MM.1S (cell line): Measurements from ENCODE around the gene NPW.

Experiments
- DNase-seq: peaks from one replicate; pipeline ENCODE4 v3.0.0-alpha.2; 2015
- H2AFZ ChIP-seq: fragments of 300-600 bp; sonication (generic); 2 replicates; pipeline ENCODE4 v1.6.0; 2016; ENCODE audit warnings: antibody characterized with exemption, low read length
- H3F3A ChIP-seq: fragments of 300-600 bp; sonication (generic); 2 replicates; pipeline ENCODE4 v1.6.1; 2016; ENCODE audit warnings: mild to moderate bottlenecking, antibody characterized with exemption, low read length, moderate library complexity, mixed read lengths; ENCODE audit not compliant: insufficient read depth
- H3K27ac ChIP-seq: fragments of 300-600 bp; sonication (generic); 2 replicates; pipeline ENCODE4 v1.5.1; 2016; ENCODE audit warnings: mild to moderate bottlenecking, low read length
- H3K27me3 ChIP-seq: fragments of 300-600 bp; sonication (generic); replicated peaks from 2 replicates; pipeline ENCODE4 v1.6.0; 2016; ENCODE audit warnings: low read length; ENCODE audit not compliant: insufficient read depth
- H3K36me3 ChIP-seq: fragments of 300-600 bp; sonication (generic); replicated peaks from 2 replicates; pipeline ENCODE4 v1.6.1; 2016; ENCODE audit warnings: mild to moderate bottlenecking, low read length, mixed read lengths; ENCODE audit not compliant: insufficient read depth
- H3K4me1 ChIP-seq: fragments of 300-600 bp; sonication (generic); 2 replicates; pipeline ENCODE4 v1.6.1; 2016; ENCODE audit warnings: low read length, mixed read lengths
- H3K4me2 ChIP-seq: fragments of 300-600 bp; sonication (generic); 2 replicates; pipeline ENCODE4 v1.6.0; 2016; ENCODE audit warnings: low read depth, low read length
- H3K4me3 ChIP-seq: fragments of 300-600 bp; sonication (generic); 2 replicates; pipeline ENCODE4 v1.5.1; 2016; ENCODE audit warnings: low read length, mixed read lengths
- H3K79me2 ChIP-seq: fragments of 300-600 bp; sonication (generic); 2 replicates; pipeline ENCODE4 v1.6.1; 2016; ENCODE audit warnings: mixed run types, low read length, mixed read lengths
- H3K9ac ChIP-seq: fragments of 300-600 bp; sonication (generic); 2 replicates; pipeline ENCODE4 v1.6.1; 2016; ENCODE audit warnings: low read length, mixed read lengths
- H3K9me2 ChIP-seq: fragments of 300-600 bp; sonication (generic); replicated peaks from 2 replicates; pipeline ENCODE4 v1.6.1; 2016; ENCODE audit warnings: mild to moderate bottlenecking, low read length, mixed read lengths; ENCODE audit not compliant: insufficient read depth
- H3K9me3 ChIP-seq: fragments of 300-600 bp; sonication (generic); replicated peaks from 2 replicates; pipeline ENCODE4 v1.6.1; 2016; ENCODE audit warnings: mild to moderate bottlenecking, low read length, mixed read lengths; ENCODE audit not compliant: insufficient read depth
- H4K20me1 ChIP-seq: fragments of 300-600 bp; sonication (generic); 2 replicates; pipeline ENCODE4 v1.6.1; 2016; ENCODE audit warnings: mild to moderate bottlenecking, low read length, moderate library complexity, mixed read lengths; ENCODE audit not compliant: insufficient read depth
- EZH2 ChIP-seq: fragments of 300-600 bp; sonication (generic); optimal IDR thresholded peaks from 2 replicates; pipeline ENCODE3; 2017; ENCODE audit warnings: low read depth, mild to moderate bottlenecking, antibody characterized with exemption, low read length, mixed read lengths
- EZH2phosphoT487 ChIP-seq: fragments of 300-600 bp; sonication (generic); IDR thresholded peaks from 2 replicates; pipeline ENCODE4 v1.6.1; 2018; ENCODE audit warnings: antibody characterized with exemption, low read length
- TF ChIP-seq, protein P1 (sequence below): fragments of 300-600 bp; sonication (generic); IDR thresholded peaks from 2 replicates; pipeline ENCODE4 v1.5.1; 2016; ENCODE audit warnings: antibody characterized with exemption, low read length, mixed read lengths

The NPW gene

DNA sequence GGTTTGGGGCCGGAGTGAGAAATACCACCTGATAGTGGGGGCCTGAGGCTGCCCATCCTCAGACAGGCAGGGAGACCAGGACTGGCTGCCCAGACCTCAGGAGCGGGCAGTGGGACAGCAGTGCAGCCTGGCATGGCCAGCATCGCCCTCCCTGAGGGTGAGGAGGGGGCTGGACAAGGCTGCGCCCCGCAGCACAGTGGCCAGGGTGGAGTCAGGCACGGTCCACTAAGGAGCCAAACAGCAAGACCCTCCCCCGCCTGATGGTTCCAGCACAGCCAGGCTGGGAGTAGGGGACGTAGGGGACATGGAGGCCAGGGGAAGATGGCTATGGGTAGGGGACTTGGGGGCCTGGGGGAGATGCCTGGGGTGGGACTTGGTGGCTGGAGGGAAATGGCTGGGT is 13.3 kb upstream of the NPW start:
- Histone ChIP-seq H4K20me1 (peaks cover 6% of the 10 kb centered on the region; the same call in 1 of the 2 replicates), H3K4me2 (no peak overlapping the region), H3K4me1 (peaks cover 17% of the 10 kb centered on the region; the same call in 1 of the 2 replicates)

GRCh38 chr16:2007081-2007836 is 12.3 kb upstream of the NPW start:
- no peak for DNase-seq
- Histone ChIP-seq H3K36me3 (no peaks in the 10 kb centered on the region), H4K20me1 (peaks cover 6% of the 10 kb centered on the region; the same call in 1 of the 2 replicates), H2AFZ (no peak overlapping the region), H3K79me2 (peaks cover 75% of the 10 kb centered on the region), H3K27me3 (no peaks in the 10 kb centered on the region), H3F3A (no peaks in the 10 kb centered on the region), H3K4me3 (peak overlapping the region; percentile 92), H3K9me3 (no peaks in the 10 kb centered on the region), H3K27ac (peak overlapping the region; percentile 47; the same call in 1 of the 2 replicates), H3K4me1 (peaks cover 17% of the 10 kb centered on the region; the same call in 1 of the 2 replicates), H3K9me2 (no peaks in the 10 kb centered on the region), H3K4me2 (peak overlapping the region; percentile 96), H3K9ac (peak overlapping the region; percentile 89; the same call in 1 of the 2 replicates)
- TF ChIP-seq EZH2 (no peak), EZH2phosphoT487 (no peak)
- TF ChIP-seq, protein P1, sequence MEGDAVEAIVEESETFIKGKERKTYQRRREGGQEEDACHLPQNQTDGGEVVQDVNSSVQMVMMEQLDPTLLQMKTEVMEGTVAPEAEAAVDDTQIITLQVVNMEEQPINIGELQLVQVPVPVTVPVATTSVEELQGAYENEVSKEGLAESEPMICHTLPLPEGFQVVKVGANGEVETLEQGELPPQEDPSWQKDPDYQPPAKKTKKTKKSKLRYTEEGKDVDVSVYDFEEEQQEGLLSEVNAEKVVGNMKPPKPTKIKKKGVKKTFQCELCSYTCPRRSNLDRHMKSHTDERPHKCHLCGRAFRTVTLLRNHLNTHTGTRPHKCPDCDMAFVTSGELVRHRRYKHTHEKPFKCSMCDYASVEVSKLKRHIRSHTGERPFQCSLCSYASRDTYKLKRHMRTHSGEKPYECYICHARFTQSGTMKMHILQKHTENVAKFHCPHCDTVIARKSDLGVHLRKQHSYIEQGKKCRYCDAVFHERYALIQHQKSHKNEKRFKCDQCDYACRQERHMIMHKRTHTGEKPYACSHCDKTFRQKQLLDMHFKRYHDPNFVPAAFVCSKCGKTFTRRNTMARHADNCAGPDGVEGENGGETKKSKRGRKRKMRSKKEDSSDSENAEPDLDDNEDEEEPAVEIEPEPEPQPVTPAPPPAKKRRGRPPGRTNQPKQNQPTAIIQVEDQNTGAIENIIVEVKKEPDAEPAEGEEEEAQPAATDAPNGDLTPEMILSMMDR: no peak

More for the DNA sequence above, 13.3 kb upstream of the NPW start:
- Histone ChIP-seq H3K27me3 (no peaks in the 10 kb centered on the region), H3K27ac (no peak overlapping the region), H3K9ac (no peak overlapping the region), H3K9me2 (no peaks in the 10 kb centered on the region), H3K4me3 (no peak overlapping the region), H3K9me3 (no peaks in the 10 kb centered on the region), H2AFZ (no peak overlapping the region), H3K79me2 (peaks cover 75% of the 10 kb centered on the region), H3K36me3 (no peaks in the 10 kb centered on the region), H3F3A (no peaks in the 10 kb centered on the region)
- no peak for TF ChIP-seq EZH2
- no peak for TF ChIP-seq EZH2phosphoT487
- TF ChIP-seq, protein P1: no peak
- no peak for DNase-seq

DNA sequence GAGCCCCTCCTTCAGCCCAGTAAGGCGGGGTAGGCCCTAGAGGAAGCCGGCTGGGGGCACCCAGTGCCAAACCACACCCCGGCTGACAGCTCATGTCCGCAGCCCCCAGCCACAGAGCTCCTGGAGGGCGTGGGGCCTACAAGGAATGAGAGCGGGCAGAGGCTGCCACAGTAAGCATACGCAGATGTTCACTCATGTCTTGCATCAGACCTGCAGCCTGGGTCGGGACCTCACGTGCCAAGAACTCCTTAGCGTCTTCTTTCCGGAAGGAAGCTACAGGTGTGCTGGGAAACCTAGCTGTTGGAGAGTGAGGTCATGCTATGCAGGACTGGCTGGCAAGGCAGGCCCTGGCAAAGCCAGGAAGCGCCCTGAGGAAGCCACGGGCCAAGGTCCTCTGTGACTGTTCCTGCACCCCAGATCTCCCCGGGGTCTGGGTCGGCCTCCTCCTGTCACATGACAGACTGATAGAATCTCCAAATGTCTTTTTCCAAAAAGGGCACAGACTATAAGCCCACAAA is 11.5 kb upstream of the NPW start:
- H3K79me2 ChIP-seq: peaks cover 71% of the 10 kb centered on the region
- peak overlapping the region; percentile 47; the same call in 1 of the 2 replicates for H3K27ac ChIP-seq
- DNase-seq: no peak

More for the DNA sequence above, 11.5 kb upstream of the NPW start:
- Histone ChIP-seq H4K20me1 (peaks cover 6% of the 10 kb centered on the region; the same call in 1 of the 2 replicates), H3K4me2 (peak overlapping the region; percentile 96), H3K36me3 (no peaks in the 10 kb centered on the region), H3K27me3 (no peaks in the 10 kb centered on the region), H3K4me3 (peak overlapping the region; percentile 92), H3K9me2 (no peaks in the 10 kb centered on the region), H3K9me3 (no peaks in the 10 kb centered on the region), H3K4me1 (peaks cover 17% of the 10 kb centered on the region; the same call in 1 of the 2 replicates), H3K9ac (peak overlapping the region; percentile 89), H3F3A (no peaks in the 10 kb centered on the region), H2AFZ (no peak overlapping the region)
- no peak for TF ChIP-seq EZH2
- TF ChIP-seq EZH2phosphoT487: no peak
- TF ChIP-seq, protein P1: no peak
